ENCODE data around the gene ZBTB47.

Gene ZBTB47

GRCh38 chr3:42682301-42683070 is 29.0 kb downstream of the ZBTB47 start:
- peaks cover 5% of the 10 kb centered on the region for H3K4me1 ChIP-seq (ENCODE audit: control insufficient read depth, low read depth, low read length)
- H3K27ac ChIP-seq (ENCODE audit: low read length), result no peak overlapping the region
- H3K27me3 ChIP-seq (ENCODE audit: control insufficient read depth, insufficient read depth, low read length), result no peaks in the 10 kb centered on the region
- H3K36me3 ChIP-seq (ENCODE audit: control insufficient read depth, low read depth, low read length), result no peaks in the 10 kb centered on the region
- H3K4me3 ChIP-seq (ENCODE audit: low read length), result no peak overlapping the region
- H3K9me3 ChIP-seq (ENCODE audit: control insufficient read depth, low read depth, low read length), result no peaks in the 10 kb centered on the region
- no peak overlapping the region for H3K9ac ChIP-seq (ENCODE audit: low read length)

GRCh38 chr3:42683875-42684598 is 30.5 kb downstream of the ZBTB47 start:
- Histone ChIP-seq H3K9me3 (ENCODE audit: control insufficient read depth, low read depth, low read length) (no peaks in the 10 kb centered on the region), H3K27me3 (ENCODE audit: control insufficient read depth, insufficient read depth, low read length) (no peaks in the 10 kb centered on the region), H3K36me3 (ENCODE audit: control insufficient read depth, low read depth, low read length) (no peaks in the 10 kb centered on the region), H3K27ac (ENCODE audit: low read length) (no peak overlapping the region), H3K4me3 (ENCODE audit: low read length) (no peak overlapping the region), H3K4me1 (ENCODE audit: control insufficient read depth, low read depth, low read length) (no peaks in the 10 kb centered on the region), H3K9ac (ENCODE audit: low read length) (no peak overlapping the region)

- no peak overlapping the region for H3K9ac ChIP-seq (ENCODE audit: low read length)
- no peaks in the 10 kb centered on the region for H3K36me3 ChIP-seq (ENCODE audit: control insufficient read depth, low read depth, low read length)
- no peaks in the 10 kb centered on the region for H3K9me3 ChIP-seq (ENCODE audit: control insufficient read depth, low read depth, low read length)
- no peaks in the 10 kb centered on the region for H3K27me3 ChIP-seq (ENCODE audit: control insufficient read depth, insufficient read depth, low read length)
- H3K4me1 ChIP-seq (ENCODE audit: control insufficient read depth, low read depth, low read length), result peaks cover 3% of the 10 kb centered on the region
- H3K27ac ChIP-seq (ENCODE audit: low read length), result no peak overlapping the region
- no peak overlapping the region for H3K4me3 ChIP-seq (ENCODE audit: low read length)
Measured at GRCh38 chr3:42684632-42685362, 31.3 kb downstream of the ZBTB47 start.

- H3K9me3 ChIP-seq (ENCODE audit: control insufficient read depth, low read depth, low read length), result no peaks in the 10 kb centered on the region
- no peaks in the 10 kb centered on the region for H3K36me3 ChIP-seq (ENCODE audit: control insufficient read depth, low read depth, low read length)
- no peak within 1 kb of the TSS for H3K9ac ChIP-seq (ENCODE audit: low read length)
- no peak within 1 kb of the TSS for H3K4me3 ChIP-seq (ENCODE audit: low read length)
- peaks cover 5% of the 10 kb centered on the region for H3K4me1 ChIP-seq (ENCODE audit: control insufficient read depth, low read depth, low read length)
- no peak within 1 kb of the TSS for H3K27ac ChIP-seq (ENCODE audit: low read length)
- H3K27me3 ChIP-seq (ENCODE audit: control insufficient read depth, insufficient read depth, low read length), result no peaks in the 10 kb centered on the region
Measured at GRCh38 chr3:42685363-42685881, 31.9 kb downstream of the ZBTB47 start, which contains the start of gene KLHL40. Gene KLHL40, plus strand, starts transcription at chr3:42685537. Its CDS starts 82 bp downstream, at chr3:42685619.

- H3K36me3 ChIP-seq (ENCODE audit: control insufficient read depth, low read depth, low read length), result no peaks in the 10 kb centered on the region
- no peaks in the 10 kb centered on the region for H3K27me3 ChIP-seq (ENCODE audit: control insufficient read depth, insufficient read depth, low read length)
- no peaks in the 10 kb centered on the region for H3K9me3 ChIP-seq (ENCODE audit: control insufficient read depth, low read depth, low read length)
- no peak overlapping the region for H3K9ac ChIP-seq (ENCODE audit: low read length)
- H3K27ac ChIP-seq (ENCODE audit: low read length), result no peak overlapping the region
- H3K4me1 ChIP-seq (ENCODE audit: control insufficient read depth, low read depth, low read length), result peaks cover 5% of the 10 kb centered on the region
- no peak overlapping the region for H3K4me3 ChIP-seq (ENCODE audit: low read length)
Measured at GRCh38 chr3:42685891-42686820, 32.7 kb downstream of the ZBTB47 start.

GRCh38 chr3:42686832-42687650 is 33.5 kb downstream of the ZBTB47 start:
- Histone ChIP-seq H3K36me3 (ENCODE audit: control insufficient read depth, low read depth, low read length) (no peaks in the 10 kb centered on the region), H3K27ac (ENCODE audit: low read length) (no peak overlapping the region), H3K4me1 (ENCODE audit: control insufficient read depth, low read depth, low read length) (peaks cover 5% of the 10 kb centered on the region), H3K9me3 (ENCODE audit: control insufficient read depth, low read depth, low read length) (no peaks in the 10 kb centered on the region), H3K9ac (ENCODE audit: low read length) (no peak overlapping the region), H3K27me3 (ENCODE audit: control insufficient read depth, insufficient read depth, low read length) (no peaks in the 10 kb centered on the region), H3K4me3 (ENCODE audit: low read length) (no peak overlapping the region)

- no peaks in the 10 kb centered on the region for H3K9me3 ChIP-seq (ENCODE audit: control insufficient read depth, low read depth, low read length)
- H3K36me3 ChIP-seq (ENCODE audit: control insufficient read depth, low read depth, low read length), result no peaks in the 10 kb centered on the region
- no peak overlapping the region for H3K4me3 ChIP-seq (ENCODE audit: low read length)
- no peaks in the 10 kb centered on the region for H3K27me3 ChIP-seq (ENCODE audit: control insufficient read depth, insufficient read depth, low read length)
- no peak overlapping the region for H3K9ac ChIP-seq (ENCODE audit: low read length)
- no peak overlapping the region for H3K27ac ChIP-seq (ENCODE audit: low read length)
- peaks cover 5% of the 10 kb centered on the region for H3K4me1 ChIP-seq (ENCODE audit: control insufficient read depth, low read depth, low read length)
Measured at GRCh38 chr3:42688016-42688415, 34.5 kb downstream of the ZBTB47 start.

GRCh38 chr3:42688487-42689420 is 35.3 kb downstream of the ZBTB47 start:
- no peak overlapping the region for H3K27ac ChIP-seq (ENCODE audit: low read length)
- no peaks in the 10 kb centered on the region for H3K36me3 ChIP-seq (ENCODE audit: control insufficient read depth, low read depth, low read length)
- H3K27me3 ChIP-seq (ENCODE audit: control insufficient read depth, insufficient read depth, low read length), result no peaks in the 10 kb centered on the region
- H3K4me1 ChIP-seq (ENCODE audit: control insufficient read depth, low read depth, low read length), result peaks cover 5% of the 10 kb centered on the region
- no peak overlapping the region for H3K9ac ChIP-seq (ENCODE audit: low read length)
- no peak overlapping the region for H3K4me3 ChIP-seq (ENCODE audit: low read length)
- no peaks in the 10 kb centered on the region for H3K9me3 ChIP-seq (ENCODE audit: control insufficient read depth, low read depth, low read length)

GRCh38 chr3:42689421-42690014 is 36.0 kb downstream of the ZBTB47 start:
- Histone ChIP-seq H3K36me3 (ENCODE audit: control insufficient read depth, low read depth, low read length) (no peaks in the 10 kb centered on the region), H3K27ac (ENCODE audit: low read length) (no peak overlapping the region), H3K9me3 (ENCODE audit: control insufficient read depth, low read depth, low read length) (no peaks in the 10 kb centered on the region), H3K4me1 (ENCODE audit: control insufficient read depth, low read depth, low read length) (peaks cover 5% of the 10 kb centered on the region), H3K9ac (ENCODE audit: low read length) (no peak overlapping the region), H3K4me3 (ENCODE audit: low read length) (no peak overlapping the region), H3K27me3 (ENCODE audit: control insufficient read depth, insufficient read depth, low read length) (no peaks in the 10 kb centered on the region)
